Renal pelvis (tissue), 4 donors: ENCODE measurements around the gene SORCS2. TPM values are rescaled to one million over a fixed set of nuclear protein-coding genes. Genes with fewer than 3 reads are reported as not detected.
A peak's percentile ranks its signal among the peaks of the same experiment; 100 is the strongest.

Source experiments
- DNase-seq: peaks from one replicate; pipeline ENCODE4 v3.0.0-alpha.2; 2013
- polyA plus RNA-seq, 3 donors: library from polyadenylated mRNA; unstranded; fragments of 120-200 nt; gene quantifications; one replicate each; pipeline ENCODE4 v1.2.1, GENCODE V29; 2013; ENCODE audit not compliant: insufficient read length in 3 of 3

Gene SORCS2
- polyA plus RNA-seq, 3 donors: 5.2 to 11.7 (median 11.1) TPM

GRCh38 chr4:7336732-7337131 is 144.4 kb downstream of the SORCS2 start:
- no peak for DNase-seq

GRCh38 chr4:7337196-7338058 is 145.1 kb downstream of the SORCS2 start:
- DNase-seq: no peak

GRCh38 chr4:7338059-7338452 is 145.7 kb downstream of the SORCS2 start:
- no peak for DNase-seq

GRCh38 chr4:7338876-7339623 is 146.7 kb downstream of the SORCS2 start:
- DNase-seq: no peak

GRCh38 chr4:7339751-7340552 is 147.6 kb downstream of the SORCS2 start:
- no peak for DNase-seq

- no peak for DNase-seq
Measured at GRCh38 chr4:7340553-7341433, 148.5 kb downstream of the SORCS2 start.

GRCh38 chr4:7341491-7342222 is 149.3 kb downstream of the SORCS2 start:
- DNase-seq: no peak

GRCh38 chr4:7342223-7343080 is 150.1 kb downstream of the SORCS2 start:
- peak; percentile 78 for DNase-seq

- DNase-seq: no peak
Measured at GRCh38 chr4:7343081-7343655, 150.8 kb downstream of the SORCS2 start.

- DNase-seq: no peak
Measured at GRCh38 chr4:7343950-7344349, 151.6 kb downstream of the SORCS2 start.

- DNase-seq: no peak
Measured at GRCh38 chr4:7344636-7345155, 152.4 kb downstream of the SORCS2 start.

GRCh38 chr4:7347981-7348380 is 155.6 kb downstream of the SORCS2 start:
- DNase-seq: no peak

- DNase-seq: no peak
Measured at GRCh38 chr4:7348946-7349900, 156.9 kb downstream of the SORCS2 start.

- no peak for DNase-seq
Measured at GRCh38 chr4:7350396-7350795, 158.1 kb downstream of the SORCS2 start.

- DNase-seq: no peak
Measured at GRCh38 chr4:7351014-7351413, 158.7 kb downstream of the SORCS2 start.

GRCh38 chr4:7352486-7352885 is 160.1 kb downstream of the SORCS2 start:
- DNase-seq: no peak

GRCh38 chr4:7353046-7353790 is 160.9 kb downstream of the SORCS2 start:
- DNase-seq: no peak
